NCI-H1694 treated with DMSO at 0.1 percent for 48 hours (cell line): Measurements from ENCODE around the gene COL25A1.

Source experiments
- DNase-seq: peaks from one replicate; lab custom pipeline; 2025; lab: John Stamatoyannopoulos, UW

The COL25A1 gene

DNA sequence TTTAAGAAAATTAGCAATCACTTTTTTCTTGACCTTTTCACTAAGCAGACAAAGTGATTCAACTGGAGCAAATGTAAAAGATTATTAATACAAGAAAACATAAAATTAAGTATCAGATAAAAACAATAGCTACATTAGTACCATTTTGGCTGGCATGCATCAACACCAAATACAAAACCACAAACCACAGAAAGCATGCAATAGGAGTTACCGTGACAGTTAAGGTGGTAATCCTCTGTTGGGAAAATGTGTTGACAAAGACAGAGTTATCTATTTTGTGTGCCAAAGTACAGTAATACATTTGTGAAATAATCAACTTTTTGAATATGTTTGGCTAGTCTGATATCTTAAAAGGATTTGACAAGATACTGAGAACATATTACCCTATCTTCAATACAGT lies 449.8 kb downstream of the COL25A1 start:
- DNase-seq, result no peak

DNA sequence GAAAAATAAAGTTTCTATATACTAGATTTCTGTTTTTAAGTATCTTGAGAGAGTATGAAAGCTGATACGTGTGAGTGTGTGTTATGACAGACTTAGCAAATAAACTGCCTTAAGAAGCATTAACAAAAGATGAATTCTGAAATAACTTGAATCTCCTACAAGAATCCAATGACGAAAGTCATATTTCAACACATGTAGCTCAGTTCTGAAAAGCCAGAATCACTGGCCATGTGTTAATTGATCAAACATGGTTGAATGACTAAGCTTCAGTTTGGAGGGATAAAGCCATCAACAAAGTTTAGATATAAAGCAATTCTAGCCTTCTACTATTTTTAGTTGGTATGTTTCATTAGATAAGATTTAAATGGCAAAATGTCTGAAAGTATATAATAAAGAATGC lies 451.1 kb downstream of the COL25A1 start:
- DNase-seq, result no peak

DNA sequence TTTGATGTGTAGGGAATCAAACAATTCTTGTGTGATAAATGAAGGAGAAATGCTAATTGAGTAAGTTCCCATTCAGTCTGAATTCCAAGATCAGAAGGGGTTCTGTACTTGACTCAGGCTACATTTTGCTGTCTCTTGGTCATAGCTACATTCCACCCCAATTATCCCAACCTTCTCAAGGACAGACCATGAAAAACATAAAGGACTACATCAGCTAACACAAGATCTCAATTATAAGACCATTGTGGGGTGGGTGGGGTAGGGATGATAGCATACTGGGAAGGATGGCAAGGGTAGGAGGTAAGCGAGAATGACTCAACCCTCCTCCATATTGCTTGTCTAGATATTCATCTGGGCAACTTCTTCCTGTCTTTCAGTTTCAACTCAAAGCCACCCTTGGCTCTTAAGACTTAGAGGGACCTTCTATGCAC lies 452.2 kb downstream of the COL25A1 start:
- DNase-seq, result no peak

DNA sequence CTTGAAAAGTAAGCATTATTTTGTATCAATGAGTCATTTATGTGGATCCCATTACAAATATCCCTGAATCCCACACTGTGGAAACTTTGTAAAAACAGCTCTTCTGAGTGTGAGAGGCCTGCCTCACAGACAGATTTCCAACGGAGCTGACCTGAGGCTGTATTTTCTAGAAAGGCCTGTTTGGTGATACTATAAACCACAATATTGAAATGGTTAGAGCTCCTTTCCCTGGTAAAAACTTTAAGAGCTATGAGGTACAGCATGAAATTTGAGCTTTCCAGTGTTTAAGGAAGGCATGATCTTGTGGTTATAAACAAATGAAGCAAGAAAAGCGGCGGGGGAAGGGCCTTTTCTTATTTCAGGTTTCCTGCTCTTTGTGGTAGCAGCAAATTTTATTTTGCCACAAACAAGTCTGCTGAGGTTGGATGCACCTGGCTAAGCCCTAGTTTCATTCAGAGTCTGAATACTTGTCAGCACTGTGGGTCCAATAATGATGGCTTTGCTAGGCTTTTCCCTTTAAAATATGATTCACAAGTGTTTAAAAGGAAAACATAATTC lies 452.8 kb downstream of the COL25A1 start:
- DNase-seq, result no peak

DNA sequence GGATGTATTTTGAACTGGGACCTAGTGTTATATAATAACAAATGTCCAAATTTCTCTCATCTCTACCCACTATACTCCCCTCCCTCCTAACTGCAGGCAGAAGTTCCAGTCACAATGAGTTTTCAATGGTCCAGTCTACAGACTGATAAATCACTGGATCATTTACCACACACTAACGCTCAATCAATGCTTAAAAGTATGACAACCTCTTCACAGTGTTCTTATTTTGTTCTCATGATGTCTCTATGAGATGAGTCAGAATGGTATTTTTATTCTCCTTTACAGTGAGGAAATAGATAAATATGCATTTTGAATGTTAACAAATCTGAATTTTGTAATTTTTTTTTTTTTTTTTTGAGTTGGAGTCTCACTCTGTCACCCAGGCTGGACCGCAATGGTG lies 455.9 kb downstream of the COL25A1 start:
- no peak for DNase-seq

DNA sequence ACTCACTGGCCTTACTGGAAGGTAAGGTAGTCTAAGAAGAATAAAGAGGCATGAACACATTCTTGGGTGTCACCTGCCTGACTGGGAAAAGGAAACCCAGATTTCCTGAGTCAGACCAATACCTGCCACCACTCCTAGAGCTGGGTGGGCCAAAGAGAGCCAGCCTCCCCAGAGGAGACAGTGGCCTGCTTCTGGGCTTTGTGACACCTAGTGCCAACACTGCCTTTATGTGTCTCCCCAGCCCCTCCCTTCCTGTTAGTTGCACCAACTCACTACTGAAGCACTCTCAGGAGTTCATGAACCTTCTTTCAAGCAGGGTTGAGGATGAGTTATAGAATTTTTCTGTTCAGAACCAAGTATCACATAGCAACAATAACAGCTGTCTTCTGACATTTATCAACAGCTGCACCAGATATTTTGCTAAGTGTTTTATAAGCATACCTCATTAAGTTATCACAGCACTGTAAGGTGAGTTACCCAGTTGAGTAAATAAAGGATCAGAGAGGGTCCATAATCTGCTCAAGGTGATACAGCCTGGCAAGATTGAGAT lies 462.0 kb downstream of the COL25A1 start:
- DNase-seq, result no peak

DNA sequence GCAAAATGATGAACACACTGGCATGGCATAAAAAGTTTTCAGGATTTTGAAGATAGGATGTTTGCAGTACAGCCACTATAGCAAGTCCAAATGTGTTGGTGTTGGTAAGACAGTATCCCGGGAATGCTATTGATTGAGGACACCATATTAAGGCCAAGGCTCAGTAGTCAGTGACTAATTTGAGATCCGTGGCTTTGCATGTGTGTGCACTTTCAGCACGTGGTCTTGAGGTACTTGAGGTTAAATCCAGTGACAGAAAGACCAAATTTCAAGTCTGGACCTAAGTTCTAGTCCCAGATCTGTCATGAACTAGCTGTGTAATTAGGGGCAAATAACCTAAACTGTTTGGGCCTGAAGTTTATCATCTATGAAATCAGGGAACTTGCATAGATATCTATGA lies 463.1 kb downstream of the COL25A1 start:
- DNase-seq, result no peak

DNA sequence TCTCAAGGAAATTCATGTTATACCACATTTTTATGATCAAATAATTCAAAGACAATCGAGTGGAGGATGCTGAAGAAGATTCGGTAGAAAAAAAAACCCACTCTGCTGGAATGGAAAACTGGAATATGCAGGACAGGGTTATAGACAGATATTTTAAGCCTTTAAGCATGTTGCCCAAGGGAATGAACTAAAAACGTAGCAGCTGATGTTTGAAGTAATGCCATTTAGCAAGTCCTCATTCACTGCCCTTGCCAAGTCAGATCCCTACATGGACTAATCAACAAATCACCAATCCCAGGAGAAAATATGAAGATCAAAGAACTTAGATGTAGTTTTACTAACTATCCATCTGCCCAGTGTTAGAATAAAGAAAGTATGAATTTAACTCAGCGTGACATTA lies 464.0 kb downstream of the COL25A1 start:
- DNase-seq, result no peak

DNA sequence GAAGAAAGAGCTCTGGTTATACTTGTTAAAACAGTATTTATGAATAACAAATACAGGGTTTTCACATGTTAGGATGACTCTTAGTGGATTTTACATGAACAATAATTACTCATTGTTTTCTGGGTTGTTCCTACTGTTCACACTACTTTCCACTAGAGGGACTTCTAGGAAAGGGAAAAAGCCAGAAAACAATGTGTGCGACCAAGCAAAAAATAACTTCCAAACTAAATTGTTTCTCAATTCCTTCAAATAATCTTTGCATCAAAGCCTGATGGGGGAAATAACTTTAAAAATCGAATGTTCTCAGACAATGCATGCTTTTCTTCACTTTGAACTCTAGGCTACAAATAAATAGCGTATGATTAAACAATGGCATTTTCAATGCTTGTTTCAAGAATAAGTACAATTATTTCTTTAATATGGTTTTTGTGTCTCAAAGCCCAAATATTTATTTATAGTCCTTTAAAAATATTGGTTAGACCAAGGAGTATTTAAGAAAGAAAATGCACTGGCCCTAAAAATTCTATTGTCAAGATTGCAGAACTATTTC lies 467.5 kb downstream of the COL25A1 start:
- peak; percentile 18 for DNase-seq

DNA sequence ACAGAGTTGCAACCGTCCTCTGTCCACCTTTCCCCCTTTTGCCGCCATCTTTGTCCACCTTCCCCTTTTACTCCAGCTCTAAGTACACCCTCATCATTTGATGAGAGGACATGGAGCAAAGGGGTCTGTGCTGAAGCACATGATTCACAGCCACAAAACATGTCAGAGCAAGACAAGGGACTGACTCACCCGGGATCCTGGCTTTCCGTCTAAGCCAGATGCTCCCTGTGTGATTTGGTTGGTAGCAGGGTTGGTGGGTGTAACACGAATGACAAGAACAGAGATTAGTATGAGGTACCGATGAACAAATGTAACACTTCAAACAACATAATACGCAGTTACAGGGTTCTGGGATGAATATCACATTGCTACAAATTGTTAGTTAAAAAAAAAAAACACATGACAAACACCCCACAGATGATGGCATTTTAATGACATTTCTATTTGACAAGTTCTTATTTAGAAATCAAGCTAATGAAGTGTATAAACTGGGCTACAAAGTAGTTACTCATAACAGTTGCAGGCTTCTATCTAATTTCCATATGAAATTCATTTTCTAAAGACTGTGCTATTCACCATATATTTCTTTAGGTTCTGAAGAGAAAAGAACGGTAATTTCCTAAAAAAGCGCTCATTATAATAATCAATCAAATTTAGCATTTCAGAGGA lies 468.2 kb downstream of the COL25A1 start:
- no peak for DNase-seq

DNA sequence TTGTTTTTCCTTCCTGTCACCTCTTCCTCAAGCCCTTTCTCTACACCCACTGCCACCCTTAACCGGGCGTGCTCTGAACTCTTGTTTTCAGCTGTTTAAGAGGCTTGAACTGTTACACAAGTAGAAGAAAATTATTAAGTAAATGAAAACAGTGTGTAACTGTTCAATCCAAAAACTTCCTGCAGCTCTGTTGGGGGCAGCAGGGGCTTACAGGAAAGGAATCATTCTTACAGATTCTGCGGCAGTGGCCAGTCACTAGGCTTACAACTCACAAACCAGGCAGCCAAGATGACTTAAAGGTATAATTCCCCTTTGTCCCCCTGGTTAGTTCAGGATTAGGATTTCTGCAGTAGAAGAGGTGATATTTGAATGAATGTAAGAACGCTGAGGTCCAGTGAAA lies 469.4 kb downstream of the COL25A1 start:
- DNase-seq, result no peak

DNA sequence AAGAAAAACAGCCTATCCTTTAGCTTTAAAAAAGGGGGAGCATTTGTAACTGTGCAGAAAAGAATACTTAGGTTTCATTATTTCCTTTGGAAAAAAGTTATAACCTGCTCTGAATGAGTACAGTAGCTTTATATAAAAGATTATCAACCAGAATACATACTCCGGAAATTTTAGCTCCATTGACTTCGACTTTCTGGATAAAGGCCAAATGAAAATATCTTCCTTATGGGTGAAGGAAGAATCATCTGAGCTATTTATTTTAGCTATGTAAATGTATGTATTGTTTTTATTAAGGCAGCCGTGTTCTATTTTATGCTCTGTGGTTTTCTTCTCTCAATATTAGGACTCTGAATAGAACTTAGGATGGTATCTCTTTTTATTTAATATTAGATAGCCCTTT lies 470.6 kb downstream of the COL25A1 start:
- DNase-seq, result no peak

DNA sequence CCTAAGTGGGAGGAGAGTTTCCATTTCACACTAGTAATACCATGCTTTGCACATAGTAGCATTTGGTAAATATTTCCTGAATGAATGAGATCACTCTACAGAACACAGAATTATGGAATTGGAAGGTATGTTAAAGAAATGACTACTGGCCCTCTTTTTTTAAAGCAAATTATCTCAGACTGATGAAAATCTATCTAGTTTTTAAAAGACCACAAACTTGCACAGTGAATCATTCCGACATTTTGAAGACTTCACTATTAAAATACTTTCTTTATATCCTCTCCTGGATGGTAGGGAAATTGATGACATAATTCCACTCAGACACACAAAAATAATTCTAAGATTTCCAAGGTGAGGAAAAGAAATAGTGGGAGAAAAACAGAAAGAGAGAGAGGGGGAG lies 471.2 kb downstream of the COL25A1 start:
- no peak for DNase-seq

DNA sequence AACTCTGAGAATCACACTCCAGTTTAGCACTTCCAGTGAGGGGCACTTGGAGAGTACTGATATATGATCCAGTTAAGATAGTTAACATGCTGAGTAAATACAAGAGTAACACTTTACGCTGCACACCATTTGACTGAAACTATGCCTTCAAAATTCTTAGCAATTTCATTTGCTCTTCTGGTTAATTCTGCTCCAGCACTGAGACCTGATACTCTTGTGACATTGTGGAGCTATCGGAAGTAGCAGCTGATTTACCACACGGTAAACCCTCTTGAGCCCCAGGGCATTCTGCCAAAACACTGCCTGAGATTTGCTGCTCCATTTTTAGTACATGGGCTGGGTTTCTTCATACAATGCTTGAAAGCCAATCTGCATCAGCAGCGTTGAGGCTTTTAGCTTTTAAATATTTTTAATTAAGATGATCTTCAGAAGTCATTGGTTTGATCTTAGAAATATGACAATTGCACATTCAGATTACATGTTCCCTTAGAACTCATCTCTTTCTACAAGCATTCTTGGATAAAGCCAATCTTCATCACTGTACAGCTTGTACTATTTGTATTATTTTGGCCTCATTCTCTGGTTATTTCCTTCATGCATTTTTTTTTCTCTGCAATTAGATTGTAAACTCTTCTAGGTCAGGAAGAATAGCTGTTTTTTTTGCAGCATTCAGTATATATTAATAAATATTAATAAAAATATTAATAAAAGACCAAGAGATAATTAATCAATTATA lies 471.8 kb downstream of the COL25A1 start:
- DNase-seq, result no peak

DNA sequence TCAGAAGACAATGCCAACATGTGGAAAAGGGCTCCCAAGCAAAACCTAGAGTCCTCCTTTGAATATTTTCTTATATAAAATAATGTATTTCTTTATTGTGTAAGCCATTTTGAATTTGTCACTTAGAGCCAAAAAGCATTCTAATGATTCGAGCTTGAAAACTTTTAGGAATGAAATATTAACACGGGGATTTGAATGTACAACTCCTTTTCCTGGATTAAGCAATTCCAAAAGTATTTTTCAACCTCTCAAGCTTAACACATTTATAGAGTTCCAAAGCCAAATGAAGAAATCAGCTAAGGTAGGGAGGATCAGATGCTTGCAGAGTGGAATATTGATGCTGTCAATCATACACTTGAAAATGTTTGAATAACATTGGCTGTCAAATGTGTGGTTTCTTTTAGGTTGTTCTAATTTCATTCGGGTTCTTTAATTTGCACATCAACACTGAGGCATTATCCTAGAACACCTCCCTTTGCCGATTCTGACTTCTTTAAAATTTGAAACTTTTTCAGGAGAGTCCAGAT lies 472.4 kb downstream of the COL25A1 start:
- DNase-seq, result no peak

DNA sequence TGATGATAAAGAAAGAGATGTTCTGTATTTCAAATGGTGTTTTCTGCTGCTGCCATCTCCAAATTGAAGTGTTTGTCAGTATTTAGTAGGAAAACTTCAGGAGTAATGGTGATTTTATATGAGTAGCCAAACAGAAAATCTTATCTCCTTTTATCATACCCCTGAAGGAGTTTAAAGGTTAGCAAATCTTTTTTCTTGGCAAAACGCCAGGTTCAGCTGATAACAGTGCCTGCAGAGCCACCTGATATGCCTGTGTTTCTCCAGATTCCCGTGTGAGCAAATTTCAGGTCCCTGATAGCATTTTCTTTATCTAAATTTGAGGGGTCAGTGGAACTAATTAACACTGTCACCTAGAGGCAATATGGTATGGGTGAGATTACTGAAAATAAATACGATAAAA lies 473.8 kb downstream of the COL25A1 start:
- no peak for DNase-seq

DNA sequence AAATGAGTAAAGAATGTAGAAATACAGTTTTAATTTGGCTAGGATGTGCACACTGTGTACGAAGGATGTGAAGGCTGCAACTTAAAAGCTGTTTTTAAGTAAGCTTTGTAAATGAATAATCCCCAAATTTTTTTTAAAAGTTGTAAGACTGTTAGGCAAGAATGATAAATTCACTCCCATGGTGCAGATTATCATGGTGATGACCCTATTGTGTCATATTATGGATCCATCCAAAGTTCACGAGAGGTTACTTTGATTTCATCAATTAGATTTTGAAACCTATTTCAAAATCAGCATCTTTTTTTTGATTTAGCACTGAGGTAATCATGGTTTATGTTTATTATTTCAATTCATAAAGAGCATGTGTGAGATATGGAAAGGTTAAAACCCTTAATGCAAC lies 476.7 kb downstream of the COL25A1 start:
- no peak for DNase-seq

DNA sequence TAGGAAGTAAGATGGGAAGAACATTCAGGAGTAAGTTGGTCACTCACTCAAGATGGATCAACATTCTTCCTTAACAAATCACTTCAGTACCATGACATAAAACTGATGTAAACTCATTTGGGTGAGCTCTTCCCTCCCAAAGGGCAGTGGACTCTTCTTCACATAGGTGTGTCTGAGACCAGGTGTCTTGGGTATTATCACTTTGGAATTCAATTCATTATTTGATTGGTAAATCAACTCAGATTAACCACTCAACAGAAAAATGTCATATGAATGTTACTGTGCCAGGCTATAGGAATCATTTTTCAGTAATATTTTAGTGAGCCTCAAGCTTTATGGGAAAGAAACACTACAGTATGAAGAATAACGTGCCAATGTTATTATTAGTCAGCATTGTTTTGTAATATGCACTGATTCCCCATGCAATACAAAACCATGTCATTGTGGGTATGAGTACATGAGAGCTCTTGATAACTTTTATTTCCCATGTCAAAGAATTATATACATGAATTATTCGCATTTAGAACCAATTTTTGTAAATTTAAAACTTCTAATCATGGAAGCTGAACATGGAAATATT lies 481.0 kb downstream of the COL25A1 start:
- DNase-seq, result no peak

DNA sequence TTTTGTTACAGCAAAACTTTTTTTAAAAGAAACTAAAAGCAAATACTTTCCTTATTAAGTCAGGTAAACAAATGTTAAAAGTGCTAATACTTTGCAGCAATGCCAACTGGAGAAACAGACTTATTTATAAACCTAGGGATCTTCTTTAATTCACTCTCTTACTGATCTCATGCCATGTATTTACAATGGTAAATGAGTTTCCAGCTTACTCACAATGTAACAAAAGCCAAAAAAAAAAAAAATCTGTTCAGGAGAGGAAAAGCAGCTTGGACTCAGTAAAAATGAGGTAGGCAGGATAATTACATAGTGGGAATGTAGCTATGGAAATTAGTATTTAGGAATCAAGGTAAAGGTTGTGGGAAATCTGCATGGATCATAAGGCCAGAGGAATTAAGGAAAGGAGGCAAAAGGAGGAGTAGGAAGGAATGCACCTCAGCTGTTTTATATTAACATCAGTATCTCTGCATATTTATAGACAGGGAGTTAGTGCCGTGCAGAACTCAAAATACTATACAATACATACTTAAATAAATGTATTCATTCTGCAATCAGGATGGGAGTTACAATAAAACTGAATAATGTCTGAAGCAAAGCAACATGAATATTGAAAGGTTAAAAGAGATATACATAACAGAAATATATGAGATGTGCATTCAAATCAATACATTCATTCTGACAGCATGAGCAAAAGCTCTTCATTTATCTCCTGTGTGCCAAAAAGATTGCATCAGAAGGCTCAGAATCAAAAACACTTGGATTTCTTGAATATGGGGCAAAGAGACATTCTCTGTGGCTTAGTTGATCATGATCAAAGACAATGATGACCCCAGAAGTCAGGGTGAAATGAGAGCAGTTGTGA lies 481.7 kb downstream of the COL25A1 start:
- DNase-seq, result no peak

DNA sequence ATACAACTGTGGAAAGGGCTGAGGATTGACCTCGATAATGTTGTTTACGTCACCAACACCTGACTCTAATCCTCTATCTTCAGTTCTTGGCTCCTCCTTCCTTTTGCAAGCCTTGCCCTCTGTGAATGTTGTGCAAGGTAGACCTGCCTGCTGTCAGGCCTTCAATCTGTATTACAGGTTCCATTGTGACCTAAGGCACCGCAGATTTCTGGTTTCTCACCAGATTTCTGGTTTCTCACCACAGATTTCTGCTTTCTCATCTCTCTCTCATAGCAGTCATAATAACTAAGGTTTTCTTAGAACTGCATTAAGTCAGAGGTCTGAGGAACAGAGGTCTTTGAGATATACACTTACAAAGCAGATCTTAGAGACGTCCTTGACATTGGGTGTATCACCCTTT lies 488.1 kb downstream of the COL25A1 start:
- DNase-seq, result no peak

DNA sequence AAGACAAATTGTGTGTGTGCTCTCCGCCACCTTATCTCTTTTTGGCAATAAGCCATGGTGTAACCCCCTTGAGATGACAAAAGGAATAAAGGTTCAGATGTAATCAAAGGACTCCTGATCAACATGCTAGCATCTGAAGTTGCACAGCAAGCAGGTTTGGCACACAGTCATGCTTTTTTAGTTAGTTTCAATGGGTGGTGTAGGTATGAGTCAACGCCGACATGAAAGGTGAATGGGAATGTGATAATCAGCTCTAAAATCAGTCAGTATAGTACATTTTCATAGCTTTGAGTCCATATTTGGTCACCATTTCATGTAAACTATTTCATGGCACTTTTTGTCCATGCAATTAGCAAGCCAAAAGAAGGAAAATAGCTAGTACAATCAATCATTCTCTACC lies 489.2 kb downstream of the COL25A1 start:
- no peak for DNase-seq
